ENCODE measurements around the gene ZFAND3. TPM values are rescaled to one million over a fixed set of nuclear protein-coding genes. Genes with fewer than 3 reads are reported as not detected.

Gene ZFAND3
- total RNA-seq, 1 donor from 2014 or later, result 81.8 TPM

DNA sequence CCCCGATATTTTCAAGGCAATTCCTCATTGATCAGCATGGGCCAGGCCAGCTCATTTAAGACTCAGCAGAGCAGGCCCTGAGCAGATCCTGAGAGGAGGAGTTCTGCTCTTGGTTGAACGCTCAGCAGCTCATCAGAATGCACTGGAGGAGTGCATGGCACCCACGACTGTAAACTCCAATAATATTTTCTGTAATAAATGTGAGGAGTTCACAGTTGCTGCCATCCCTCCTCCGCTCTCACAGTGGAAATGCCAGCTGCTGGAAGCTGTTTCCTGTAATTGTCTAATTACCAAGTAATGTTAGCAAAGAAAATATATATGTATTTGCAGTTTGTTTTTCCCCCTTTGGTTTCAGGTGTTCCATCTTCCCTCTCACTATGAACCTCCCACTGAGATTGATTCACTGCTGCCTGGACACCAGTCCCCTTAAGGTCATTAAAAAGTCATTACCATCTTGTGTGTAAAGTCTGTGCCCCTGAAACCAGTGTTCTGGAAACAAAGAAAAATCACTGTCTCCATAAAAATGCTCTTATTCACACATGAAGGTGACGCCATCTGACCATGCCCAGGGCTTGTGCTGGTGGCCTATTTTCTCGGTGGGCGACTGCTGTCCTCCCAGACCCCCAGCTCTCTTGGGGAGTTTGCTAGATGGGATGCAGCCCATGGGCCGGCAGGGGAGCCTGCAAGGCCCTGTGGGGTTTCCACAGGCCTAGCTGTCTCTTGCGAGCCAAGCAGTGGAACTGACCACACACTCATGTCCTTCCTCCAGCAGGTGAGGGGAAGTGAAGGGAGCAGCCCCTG is 374.2 kb downstream of the ZFAND3 start:
- Histone ChIP-seq H3K27ac (replicated peaks) (no peak overlapping the region), H3K27me3 (ENCODE audit: low read depth) (no peaks in the 10 kb centered on the region), H3K36me3 (no peaks in the 10 kb centered on the region), H3K4me1 (no peaks in the 10 kb centered on the region), H3K9me3 (replicated peaks) (no peaks in the 10 kb centered on the region), H3K4me3 (no peak overlapping the region)
- DNase-seq, result no peak
- no peak for TF ChIP-seq CTCF (IDR thresholded peaks at IDR 0.05; ENCODE audit: borderline replicate concordance)
- intact Hi-C loops (cut with micrococcal nuclease), result no loop called here

- H3K4me1 ChIP-seq, result no peaks in the 10 kb centered on the region
- no peak overlapping the region for H3K4me3 ChIP-seq
- no peaks in the 10 kb centered on the region for H3K9me3 ChIP-seq (replicated peaks)
- no peak for TF ChIP-seq CTCF (IDR thresholded peaks at IDR 0.05; ENCODE audit: borderline replicate concordance)
- H3K27ac ChIP-seq (replicated peaks), result no peak overlapping the region
- H3K27me3 ChIP-seq (ENCODE audit: low read depth), result no peaks in the 10 kb centered on the region
- no peaks in the 10 kb centered on the region for H3K36me3 ChIP-seq
- no peak for DNase-seq
- intact Hi-C loops (cut with micrococcal nuclease), result no loop called here
These were observed 374.7 kb downstream of the ZFAND3 start for GRCh38 chr6:38194282-38194572.

- Histone ChIP-seq H3K4me1 (no peaks in the 10 kb centered on the region), H3K27ac (replicated peaks) (no peak overlapping the region), H3K36me3 (no peaks in the 10 kb centered on the region), H3K9me3 (replicated peaks) (no peaks in the 10 kb centered on the region), H3K4me3 (no peak overlapping the region), H3K27me3 (ENCODE audit: low read depth) (no peaks in the 10 kb centered on the region)
- no peak for DNase-seq
- no peak for TF ChIP-seq CTCF (IDR thresholded peaks at IDR 0.05; ENCODE audit: borderline replicate concordance)
- intact Hi-C loops (cut with micrococcal nuclease), result no loop called here
These were observed 375.1 kb downstream of the ZFAND3 start for GRCh38 chr6:38194589-38194988.

- no peak for DNase-seq
- intact Hi-C loops (cut with micrococcal nuclease), result no loop called here
- Histone ChIP-seq H3K9me3 (replicated peaks) (no peaks in the 10 kb centered on the region), H3K27me3 (ENCODE audit: low read depth) (no peaks in the 10 kb centered on the region), H3K4me1 (no peaks in the 10 kb centered on the region), H3K27ac (replicated peaks) (no peak overlapping the region), H3K4me3 (no peak overlapping the region), H3K36me3 (no peaks in the 10 kb centered on the region)
- no peak for TF ChIP-seq CTCF (IDR thresholded peaks at IDR 0.05; ENCODE audit: borderline replicate concordance)
These were observed 375.6 kb downstream of the ZFAND3 start for GRCh38 chr6:38195113-38195635.

DNA sequence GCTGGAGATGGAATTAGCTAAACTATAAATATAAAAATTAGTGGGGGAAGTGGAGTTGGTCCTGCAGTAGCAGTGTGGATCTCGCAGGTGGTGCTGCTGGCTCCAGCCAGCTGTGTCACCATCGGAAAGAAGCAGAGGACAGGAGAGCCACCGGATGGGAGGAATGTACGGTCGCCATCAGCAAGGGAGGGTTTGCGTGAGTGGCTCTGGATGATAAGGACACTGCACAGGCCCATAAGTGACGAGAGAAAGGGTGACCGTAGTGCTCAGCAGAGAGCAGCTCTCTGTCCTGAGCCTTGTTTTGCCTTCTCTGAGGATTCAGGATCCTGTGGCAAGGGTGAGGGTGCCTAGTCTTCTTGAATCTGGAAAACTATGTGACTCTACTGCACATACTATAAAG is 378.7 kb downstream of the ZFAND3 start:
- no peak for TF ChIP-seq CTCF (IDR thresholded peaks at IDR 0.05; ENCODE audit: borderline replicate concordance)
- DNase-seq, result no peak
- Histone ChIP-seq H3K4me3 (no peak overlapping the region), H3K27me3 (ENCODE audit: low read depth) (no peaks in the 10 kb centered on the region), H3K9me3 (replicated peaks) (no peaks in the 10 kb centered on the region), H3K27ac (replicated peaks) (no peak overlapping the region), H3K36me3 (no peaks in the 10 kb centered on the region), H3K4me1 (no peaks in the 10 kb centered on the region)
- intact Hi-C loops (cut with micrococcal nuclease), result no loop called here

Other genes starting within 250 kb of the ZFAND3 start
- gene MDGA1, start 121.8 kb upstream of the ZFAND3 start, total RNA-seq, result 3.3 TPM